GM18873 (cell line): Measurements from ENCODE around the gene SKA3.

Experiments
- ATAC-seq: cut with Tn5 transposase; IDR thresholded peaks from one replicate; pipeline ENCODE4 v1.9.1; 2021; ENCODE audit warnings: mild to moderate bottlenecking, moderate library complexity, moderate number of reproducible peaks; ENCODE audit not compliant: unreplicated experiment, low FRiP score

SKA3 gene

DNA sequence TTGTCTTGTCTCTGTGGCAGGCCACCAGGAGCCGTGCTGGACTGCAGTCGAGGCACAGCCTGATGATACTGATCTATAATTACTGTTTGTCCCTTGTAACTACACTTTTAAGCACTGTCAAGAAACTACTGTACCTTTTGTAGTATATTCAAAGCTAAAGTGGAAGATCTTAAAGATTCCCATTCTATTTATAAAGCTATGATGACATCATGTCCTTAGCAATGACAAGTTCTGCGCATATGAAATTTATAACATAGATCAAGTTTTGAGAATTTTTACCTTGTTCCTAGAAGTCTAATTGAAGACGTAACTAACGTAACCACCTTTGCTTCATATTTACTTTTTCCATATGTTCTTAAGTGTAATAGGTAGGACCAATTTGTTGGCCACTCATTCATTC is 58.2 kb downstream of the SKA3 start:
- ATAC-seq = no peak

DNA sequence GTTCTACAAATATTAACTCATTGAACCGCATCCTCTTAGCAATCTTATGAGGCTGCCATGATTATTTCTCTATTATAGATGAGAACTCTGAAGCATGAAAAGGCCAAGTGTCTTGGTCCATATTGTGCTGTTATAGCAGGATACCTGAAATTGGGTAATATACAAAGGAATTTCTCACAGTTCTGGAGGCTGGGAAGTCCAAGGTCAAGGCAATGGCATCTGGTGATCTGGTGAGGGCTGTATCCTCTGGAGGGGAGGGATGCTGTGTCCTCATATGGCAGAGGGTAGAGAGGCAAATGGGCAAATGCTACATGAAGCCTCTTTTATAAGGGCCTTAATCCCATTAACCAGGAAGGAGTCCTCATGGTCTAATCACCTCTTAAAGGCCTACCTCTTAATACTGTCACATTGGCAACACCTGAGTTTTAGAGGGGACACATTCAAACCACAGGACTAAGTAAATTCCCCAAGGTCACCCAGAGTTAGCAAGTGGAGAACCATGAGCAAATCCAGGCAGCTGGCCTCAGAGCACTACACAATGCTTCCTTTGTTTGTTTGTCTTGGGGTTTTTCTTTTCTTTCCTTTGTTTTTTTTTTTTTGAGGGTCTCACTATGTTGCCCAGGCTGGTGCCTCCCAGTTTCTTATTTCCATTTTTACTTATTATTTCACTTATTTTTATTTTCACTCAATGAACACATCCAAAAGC is 59.1 kb downstream of the SKA3 start:
- no peak for ATAC-seq

DNA sequence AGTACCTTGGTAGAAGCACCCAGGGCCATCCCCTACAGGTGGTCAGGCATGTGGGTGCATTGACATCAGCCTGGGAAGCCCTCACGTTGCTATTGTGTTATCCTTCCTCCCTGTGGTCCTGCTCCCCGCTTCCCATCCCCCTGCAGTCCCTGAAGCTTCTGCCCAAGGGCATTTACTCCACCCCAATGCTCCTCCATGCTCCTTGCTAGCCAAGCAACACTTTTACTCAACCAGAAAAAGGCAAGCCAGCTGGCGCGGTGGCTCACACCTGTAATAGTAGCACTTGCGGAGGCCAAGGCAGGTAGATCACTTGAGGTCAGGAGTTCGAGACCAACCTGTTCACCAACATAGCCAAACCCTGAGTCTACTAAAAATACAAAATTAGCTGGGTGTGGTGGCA is 60.2 kb downstream of the SKA3 start:
- no peak for ATAC-seq

DNA sequence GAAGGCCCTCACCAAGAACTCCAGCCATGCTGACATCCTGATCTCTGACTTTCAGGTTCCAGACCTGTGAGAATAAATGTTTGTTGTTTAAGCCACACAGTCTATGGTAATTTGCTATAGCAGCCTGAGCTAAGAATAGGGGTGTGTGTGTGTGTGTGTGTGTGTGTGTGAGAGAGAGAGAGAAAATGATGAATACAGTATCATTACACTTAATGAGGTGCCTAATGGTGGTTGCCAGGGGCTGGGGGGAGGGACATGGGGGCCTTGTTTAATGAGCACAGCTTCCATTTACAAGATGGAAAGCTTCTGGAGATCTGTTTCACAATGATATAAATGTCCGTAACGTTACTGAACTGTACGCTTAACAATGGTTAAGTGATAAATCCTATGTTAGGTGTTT is 61.1 kb downstream of the SKA3 start:
- ATAC-seq = no peak

DNA sequence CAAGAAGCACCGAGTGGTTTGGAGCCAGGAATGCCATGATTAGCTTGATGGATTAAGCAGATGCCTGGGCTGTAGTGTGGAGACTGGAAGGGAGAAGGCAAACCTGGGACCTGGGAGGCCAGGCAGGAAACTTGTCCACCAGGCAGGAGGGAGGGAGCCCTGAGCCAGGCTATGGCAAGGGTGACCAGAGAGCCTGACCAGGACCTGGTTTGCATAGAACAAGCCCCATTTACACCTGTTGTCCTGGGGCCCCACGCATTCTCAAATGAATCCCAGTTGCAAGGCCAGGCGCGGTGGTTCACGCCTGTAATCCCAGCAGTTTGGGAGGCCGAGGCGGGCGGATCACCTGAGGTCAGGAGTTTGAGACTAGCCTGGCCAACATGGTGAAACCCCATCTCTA is 64.8 kb downstream of the SKA3 start:
- no peak for ATAC-seq

DNA sequence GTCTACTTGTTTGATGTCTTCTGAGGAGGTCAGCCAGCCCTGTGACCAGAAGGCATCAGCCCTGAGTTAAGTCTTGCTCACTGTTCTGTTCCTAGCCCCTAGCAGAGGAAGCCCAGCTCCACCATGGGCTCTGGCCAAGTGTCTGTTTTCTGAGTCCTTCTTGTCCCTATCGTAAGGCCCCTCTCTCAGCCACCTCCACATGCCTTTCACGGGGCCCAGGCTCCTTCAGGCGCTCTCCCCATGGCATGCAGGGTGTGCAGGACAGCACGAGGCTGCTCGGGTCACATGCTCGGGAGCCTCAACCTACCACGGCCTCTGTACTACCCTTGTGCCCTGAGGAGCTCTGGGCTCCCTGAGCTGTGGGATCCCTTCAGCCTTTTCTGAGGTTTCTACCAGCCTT is 67.2 kb downstream of the SKA3 start:
- no peak for ATAC-seq

DNA sequence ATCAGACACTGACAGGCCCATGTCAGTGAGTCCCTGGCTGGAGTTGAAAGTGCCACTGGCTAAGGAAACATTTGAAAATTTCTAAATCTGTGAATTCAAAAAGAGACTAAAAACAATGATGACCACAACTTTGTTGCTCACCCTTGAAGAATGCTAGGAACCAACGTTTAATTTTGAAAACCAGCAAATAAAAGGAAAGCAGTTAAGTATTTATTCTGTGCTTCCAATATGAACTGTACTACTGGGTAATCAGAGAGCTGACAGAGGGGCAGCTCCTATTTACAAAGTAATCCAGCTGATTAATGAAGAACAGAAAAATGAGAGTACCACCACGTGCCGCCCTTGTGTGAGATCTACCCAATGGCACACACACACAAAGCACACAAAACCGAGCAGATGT is 70.3 kb downstream of the SKA3 start:
- ATAC-seq = no peak

DNA sequence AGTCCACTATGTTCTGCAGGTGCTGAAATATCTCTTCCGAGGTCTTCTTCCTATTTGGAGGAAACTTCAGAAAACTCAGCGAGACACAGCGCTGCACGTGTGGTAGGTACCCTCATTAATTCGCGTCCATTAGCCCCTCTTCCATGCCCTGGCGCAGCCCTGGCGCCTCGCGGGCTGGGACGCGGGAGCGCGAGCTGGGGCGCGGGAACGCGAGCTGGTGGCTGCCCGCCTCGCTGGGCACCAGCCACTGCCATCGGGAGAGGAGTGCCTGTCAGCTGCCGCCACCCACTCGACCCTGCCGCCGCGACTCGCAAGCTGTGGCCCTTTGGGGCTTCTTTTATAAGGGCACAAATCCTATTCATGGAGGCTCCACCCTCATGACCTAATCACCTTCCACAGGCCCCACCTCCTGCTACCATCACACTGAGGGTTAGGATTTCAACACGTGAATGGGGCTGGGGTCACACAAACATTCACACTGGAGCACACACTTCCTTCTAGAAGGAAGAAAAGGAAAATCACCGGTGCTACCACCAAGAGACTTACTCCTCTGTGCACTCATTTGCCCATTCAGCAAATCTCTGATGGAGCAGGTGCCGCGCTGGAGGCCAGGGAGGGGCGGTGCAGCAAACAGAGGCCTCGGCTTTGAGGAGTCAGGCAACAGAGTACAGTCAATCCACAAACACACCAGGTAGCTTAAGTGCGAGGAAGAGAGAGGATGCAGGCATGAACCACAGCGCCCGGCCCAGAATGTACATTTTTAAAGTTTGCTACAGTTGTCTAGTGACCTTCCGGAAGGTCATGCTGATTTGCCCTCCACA is 71.9 kb downstream of the SKA3 start:
- no peak for ATAC-seq
